ENCODE measurements around the gene C3orf22. TPM values are rescaled to one million over a fixed set of nuclear protein-coding genes. Genes with fewer than 3 reads are reported as not detected.
"Not testable (repeated sequence)": the region's sequence is repeated elsewhere in the genome, so short reads cannot be mapped to it uniquely, and the experiment has no call there.

The C3orf22 gene
- total RNA-seq, 2 donors from 2014 or later, result not detected

DNA sequence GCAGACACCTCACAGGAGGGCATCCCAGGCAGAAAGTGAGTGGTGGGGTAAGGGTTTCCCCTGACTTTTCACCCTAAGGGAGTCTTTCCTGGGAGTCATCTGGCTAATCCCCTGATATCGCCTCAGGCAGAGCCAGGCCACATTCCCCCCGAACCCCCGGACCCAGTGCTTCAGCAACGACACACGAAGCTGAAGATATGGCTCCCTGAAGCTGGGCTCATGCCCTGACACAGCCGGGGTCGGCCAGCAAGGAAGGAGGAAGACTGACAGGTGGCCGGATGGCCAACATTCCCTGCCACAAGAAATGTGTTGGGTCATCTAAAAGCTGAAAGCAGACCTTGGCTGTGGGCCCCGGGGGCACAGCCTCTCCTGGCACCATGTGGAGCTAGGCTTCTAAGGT, 20.4 kb downstream of the C3orf22 start:
- TF ChIP-seq CTCF (IDR thresholded peaks at IDR 0.05), result no peak
- no peak for TF ChIP-seq POLR2A (IDR thresholded peaks at IDR 0.05)
- intact Hi-C loops (cut with DNase I), result no loop called here
- DNase-seq, result peak in 1 of 4 donors; percentile 3
- ATAC-seq, result no peak
- no peaks in the 10 kb centered on the region for H3K4me1 ChIP-seq
- H3K9me3 ChIP-seq, result no peaks in the 10 kb centered on the region
- no peak overlapping the region for H3K27ac ChIP-seq
- no peaks in the 10 kb centered on the region for H3K36me3 ChIP-seq (replicated peaks in 1 of 2; ENCODE audit: insufficient read depth in 1 of 2, low read depth in 2 of 2)
- no peak overlapping the region for H3K4me3 ChIP-seq
- 20 to 64% methylated on average over 1 to 7 of the region's 9 CpGs for WGBS, 2 donors
- no peaks in the 10 kb centered on the region for H3K27me3 ChIP-seq

- TF ChIP-seq CTCF (IDR thresholded peaks at IDR 0.05) (no peak), POLR2A (IDR thresholded peaks at IDR 0.05) (no peak)
- intact Hi-C loops (cut with DNase I), result no loop called here
- ATAC-seq (no peak), DNase-seq (peak in 2 of 4 donors; percentile 3 to 10)
- Histone ChIP-seq H3K27me3 (no peaks in the 10 kb centered on the region), H3K4me1 (no peaks in the 10 kb centered on the region), H3K27ac (no peak overlapping the region), H3K9me3 (no peaks in the 10 kb centered on the region), H3K36me3 (replicated peaks in 1 of 2; ENCODE audit: insufficient read depth in 1 of 2, low read depth in 2 of 2) (no peaks in the 10 kb centered on the region), H3K4me3 (no peak overlapping the region)
- 80 to 92% methylated on average over 7 to 10 of the region's 10 CpGs for WGBS, 2 donors
These were observed 20.9 kb downstream of the C3orf22 start for GRCh38 chr3:126537730-126538281.

- no peaks in the 10 kb centered on the region for H3K27me3 ChIP-seq
- TF ChIP-seq POLR2A (IDR thresholded peaks at IDR 0.05) (no peak), CTCF (IDR thresholded peaks at IDR 0.05) (no peak)
- intact Hi-C loops (cut with DNase I), result no loop called here
- H3K36me3 ChIP-seq (replicated peaks in 1 of 2; ENCODE audit: insufficient read depth in 1 of 2, low read depth in 2 of 2), result no peaks in the 10 kb centered on the region
- peak in 1 of 4 donors; percentile 5 for DNase-seq
- ATAC-seq, result no peak
- WGBS, 2 donors, result 78 to 91% methylated on average over 5 to 9 of the region's 9 CpGs
- H3K4me1 ChIP-seq, result no peaks in the 10 kb centered on the region
- no peak overlapping the region for H3K4me3 ChIP-seq
- no peak overlapping the region for H3K27ac ChIP-seq
- no peaks in the 10 kb centered on the region for H3K9me3 ChIP-seq
These were observed 21.5 kb downstream of the C3orf22 start for GRCh38 chr3:126537116-126537729.

DNA sequence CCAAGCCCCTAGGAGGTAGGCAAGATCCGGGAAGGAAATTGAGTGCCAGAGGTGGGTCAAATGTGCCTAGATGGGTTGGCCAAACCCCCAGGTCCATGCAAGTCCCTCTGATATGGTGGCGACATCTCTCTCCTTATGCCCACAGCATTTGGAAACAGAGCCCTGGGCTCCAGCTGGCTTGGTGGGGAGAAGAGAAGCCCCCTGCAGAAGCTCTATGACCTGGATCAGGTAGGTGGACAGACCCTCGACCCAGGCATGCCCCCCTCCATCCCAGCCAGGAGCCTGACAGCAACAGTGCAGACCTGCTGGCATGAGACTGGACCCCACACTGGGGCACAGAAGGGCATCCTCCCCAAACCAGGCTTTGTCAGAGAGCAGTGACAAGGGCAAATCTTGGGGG, 22.6 kb downstream of the C3orf22 start:
- H3K4me3 ChIP-seq, result no peak overlapping the region
- no peak for TF ChIP-seq POLR2A (IDR thresholded peaks at IDR 0.05)
- DNase-seq, result peak in 1 of 4 donors; percentile 3

GRCh38 chr3:126535636-126536035, 23.1 kb downstream of the C3orf22 start:
- H3K36me3 ChIP-seq (replicated peaks in 1 of 2; ENCODE audit: insufficient read depth in 1 of 2, low read depth in 2 of 2), result no peaks in the 10 kb centered on the region
- no peaks in the 10 kb centered on the region for H3K9me3 ChIP-seq
- peak in 1 of 4 donors; percentile 6 for DNase-seq
- no peak for ATAC-seq
- intact Hi-C loops (cut with DNase I), result no loop called here
- H3K27ac ChIP-seq, result no peak overlapping the region
- no peaks in the 10 kb centered on the region for H3K27me3 ChIP-seq
- no peaks in the 10 kb centered on the region for H3K4me1 ChIP-seq
- TF ChIP-seq POLR2A (IDR thresholded peaks at IDR 0.05) (no peak), CTCF (IDR thresholded peaks at IDR 0.05) (no peak)
- no peak overlapping the region for H3K4me3 ChIP-seq

More for the DNA sequence above, 22.6 kb downstream of the C3orf22 start:
- intact Hi-C loops (cut with DNase I), result no loop called here
- WGBS, 2 donors, result 65 to 71% methylated on average over 3 of the region's 3 CpGs
- Histone ChIP-seq H3K27me3 (no peaks in the 10 kb centered on the region), H3K36me3 (replicated peaks in 1 of 2; ENCODE audit: insufficient read depth in 1 of 2, low read depth in 2 of 2) (no peaks in the 10 kb centered on the region), H3K9me3 (no peaks in the 10 kb centered on the region), H3K27ac (no peak overlapping the region), H3K4me1 (no peaks in the 10 kb centered on the region)
- ATAC-seq, result no peak

- H3K27ac ChIP-seq; H3K36me3 ChIP-seq (replicated peaks in 1 of 2; ENCODE audit: insufficient read depth in 1 of 2, low read depth in 2 of 2); intact Hi-C loops (cut with DNase I); H3K4me3 ChIP-seq; H3K9me3 ChIP-seq; H3K4me1 ChIP-seq; ATAC-seq; H3K27me3 ChIP-seq; DNase-seq: not testable (repeated sequence)
- 74 to 75% methylated on average over 2 to 5 of the region's 7 CpGs for WGBS, 2 donors
These were observed 24.0 kb downstream of the C3orf22 start for GRCh38 chr3:126534716-126535115.
